Tibial nerve (tissue), 4 donors: Measurements from ENCODE around the gene CHI3L2. TPM values are rescaled to one million over a fixed set of nuclear protein-coding genes. Genes with fewer than 3 reads are reported as not detected.

ENCODE experiments used
- DNase-seq, 2 donors: peaks; one replicate each; pipeline ENCODE4 v3.0.0-alpha.2; 2019; ENCODE audit warnings: low spot score in 2 of 2
- H3K27ac ChIP-seq, 4 donors: fragments of 200-600 bp; sonication (generic) in 3 of 4; one replicate each; pipeline ENCODE4 v1.5.1; 2017 to 2019; ENCODE audit warnings: mild to moderate bottlenecking in 1 of 4
- H3K27me3 ChIP-seq, 2 donors: fragments of 200-600 bp; sonication (generic) in 1 of 2; one replicate each; pipeline versions ENCODE4 v1.5.1 to v1.6.0; 2017 to 2019
- H3K36me3 ChIP-seq, 3 donors: fragments of 200-600 bp; sonication (generic); one replicate each; pipeline ENCODE4 v1.5.1; 2018 to 2019
- H3K4me1 ChIP-seq, 4 donors: fragments of 200-600 bp; sonication (generic) in 3 of 4; one replicate each; pipeline ENCODE4 v1.5.1; 2017 to 2019
- H3K4me3 ChIP-seq, 4 donors: fragments of 200-600 bp; sonication (generic) in 3 of 4; one replicate each; pipeline ENCODE4 v1.5.1; 2017 to 2019; ENCODE audit warnings: mild to moderate bottlenecking in 1 of 4, moderate library complexity in 1 of 4
- H3K9me3 ChIP-seq, 4 donors: fragments of 200-600 bp; sonication (generic) in 3 of 4; one replicate each; pipeline ENCODE4 v1.5.1; 2017 to 2019
- EP300 ChIP-seq, 2 donors: sonication (generic); formaldehyde crosslinking; IDR thresholded peaks; one replicate each; pipeline ENCODE4 v1.6.1; 2017; ENCODE audit warnings: antibody characterized with exemption in 2 of 2, mild to moderate bottlenecking in 1 of 2
- POLR2A ChIP-seq, 2 donors: fragments of 450-650 bp; IDR thresholded peaks; one replicate each; pipeline ENCODE4 v1.6.1; 2017; ENCODE audit warnings: antibody characterized with exemption in 2 of 2, mild to moderate bottlenecking in 2 of 2, moderate library complexity in 2 of 2
- WGBS, 2 donors: methylation state at CpG; one replicate each; pipeline ENCODE4 v1.1.5; 2018; 5-methylcytosine and 5-hydroxymethylcytosine counted together
- total RNA-seq, 4 donors: library from RNA; depleted of rRNA; stranded (reverse); fragments of >200 nt; gene quantifications; one replicate each; pipeline ENCODE4 v1.1.0, GENCODE V29; 2016
- TF ChIP-seq, protein P1 (sequence below), 5 experiments: fragments of 200-600 bp in 3 of 5; fragments of 450-650 bp in 2 of 5; sonication (generic) in 3 of 5; IDR thresholded peaks; one replicate each; pipeline ENCODE4 v1.5.1; 2016 to 2019; ENCODE audit warnings: antibody characterized with exemption in 5 of 5, mild to moderate bottlenecking in 3 of 5, moderate library complexity in 2 of 5

Gene CHI3L2
- total RNA-seq, 4 donors from 2014 or later: 2.5 to 37.2 (median 6.1) TPM

DNA sequence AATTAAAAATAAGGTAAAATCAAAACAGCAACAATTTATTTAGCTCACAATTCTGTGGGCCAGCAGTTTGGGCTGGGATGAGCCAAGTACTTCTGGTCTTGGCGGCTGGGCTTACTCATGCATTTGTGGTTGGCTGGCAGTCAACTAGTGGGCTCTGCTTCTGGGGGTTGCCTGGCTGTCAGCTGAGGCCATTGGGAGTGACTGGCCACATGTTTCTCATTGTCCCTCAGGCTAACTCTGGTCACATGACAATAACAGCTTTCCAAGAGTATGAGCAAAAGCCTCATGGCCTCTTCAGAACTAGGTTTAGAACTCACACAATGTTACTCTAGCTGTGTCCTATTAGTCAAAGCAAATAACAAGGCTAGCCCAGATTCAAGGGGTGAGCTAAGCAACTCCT is 47.6 kb downstream of the CHI3L2 start:
- H3K27me3 ChIP-seq: peaks cover 0 to 21% of the 10 kb centered on the region in 2 donors
- H3K9me3 ChIP-seq: peaks cover 0 to 4% (median 0%) of the 10 kb centered on the region in 4 donors
- H3K27ac ChIP-seq: peak overlapping the region in 1 of 4 donors; percentile 49
- TF ChIP-seq EP300 (IDR thresholded peaks at IDR 0.05): peak in 1 of 2 donors; percentile 53
- TF ChIP-seq, protein P1, sequence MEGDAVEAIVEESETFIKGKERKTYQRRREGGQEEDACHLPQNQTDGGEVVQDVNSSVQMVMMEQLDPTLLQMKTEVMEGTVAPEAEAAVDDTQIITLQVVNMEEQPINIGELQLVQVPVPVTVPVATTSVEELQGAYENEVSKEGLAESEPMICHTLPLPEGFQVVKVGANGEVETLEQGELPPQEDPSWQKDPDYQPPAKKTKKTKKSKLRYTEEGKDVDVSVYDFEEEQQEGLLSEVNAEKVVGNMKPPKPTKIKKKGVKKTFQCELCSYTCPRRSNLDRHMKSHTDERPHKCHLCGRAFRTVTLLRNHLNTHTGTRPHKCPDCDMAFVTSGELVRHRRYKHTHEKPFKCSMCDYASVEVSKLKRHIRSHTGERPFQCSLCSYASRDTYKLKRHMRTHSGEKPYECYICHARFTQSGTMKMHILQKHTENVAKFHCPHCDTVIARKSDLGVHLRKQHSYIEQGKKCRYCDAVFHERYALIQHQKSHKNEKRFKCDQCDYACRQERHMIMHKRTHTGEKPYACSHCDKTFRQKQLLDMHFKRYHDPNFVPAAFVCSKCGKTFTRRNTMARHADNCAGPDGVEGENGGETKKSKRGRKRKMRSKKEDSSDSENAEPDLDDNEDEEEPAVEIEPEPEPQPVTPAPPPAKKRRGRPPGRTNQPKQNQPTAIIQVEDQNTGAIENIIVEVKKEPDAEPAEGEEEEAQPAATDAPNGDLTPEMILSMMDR (IDR thresholded peaks at IDR 0.05): no peak
- WGBS, 2 donors: 27 to 39% methylated on average over 1 of the region's 1 CpG
- peaks cover 0 to 9% (median 0%) of the 10 kb centered on the region in 4 donors for H3K4me1 ChIP-seq
- H3K4me3 ChIP-seq: no peak overlapping the region
- H3K36me3 ChIP-seq: no peaks in the 10 kb centered on the region
- DNase-seq: peak; percentile 25 to 56

DNA sequence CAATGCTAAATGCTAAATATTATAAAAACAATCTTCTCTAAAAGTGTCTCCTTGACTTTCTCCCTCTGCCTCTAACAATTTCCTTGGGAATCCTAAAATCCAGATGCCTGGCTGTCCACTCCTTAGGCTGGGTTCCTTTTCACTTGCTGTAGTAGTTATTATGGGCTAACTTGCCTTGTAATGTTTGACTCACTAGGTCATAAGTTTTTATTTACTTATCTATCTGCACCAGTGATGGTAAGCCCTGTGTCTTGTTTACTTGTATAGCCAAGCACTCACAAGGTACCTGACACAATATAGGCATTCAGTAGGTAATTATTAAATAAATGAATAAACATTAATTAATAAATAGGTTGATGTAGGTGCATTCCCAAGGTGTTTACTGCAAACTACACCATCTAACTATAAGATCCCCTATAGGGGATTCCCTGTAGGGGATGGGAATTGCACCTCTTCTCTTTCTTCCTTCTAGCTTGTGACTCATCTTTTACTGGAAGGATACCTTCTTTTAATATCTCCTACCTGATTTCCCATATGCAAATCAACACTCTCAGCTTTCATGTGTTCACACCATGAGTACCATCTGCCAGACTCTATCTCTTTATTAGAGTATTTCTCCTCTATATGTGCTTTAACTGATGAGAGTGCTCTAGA is 48.4 kb downstream of the CHI3L2 start:
- Histone ChIP-seq H3K27ac (no peak overlapping the region), H3K27me3 (peaks cover 0 to 12% of the 10 kb centered on the region in 2 donors), H3K36me3 (no peaks in the 10 kb centered on the region), H3K4me3 (no peak overlapping the region), H3K9me3 (peaks cover 0 to 4% (median 0%) of the 10 kb centered on the region in 4 donors), H3K4me1 (peaks cover 0 to 5% (median 0%) of the 10 kb centered on the region in 4 donors)
- DNase-seq: no peak
- TF ChIP-seq POLR2A (IDR thresholded peaks at IDR 0.05) (no peak), EP300 (IDR thresholded peaks at IDR 0.05) (no peak)
- TF ChIP-seq, protein P1 (IDR thresholded peaks at IDR 0.05): no peak

DNA sequence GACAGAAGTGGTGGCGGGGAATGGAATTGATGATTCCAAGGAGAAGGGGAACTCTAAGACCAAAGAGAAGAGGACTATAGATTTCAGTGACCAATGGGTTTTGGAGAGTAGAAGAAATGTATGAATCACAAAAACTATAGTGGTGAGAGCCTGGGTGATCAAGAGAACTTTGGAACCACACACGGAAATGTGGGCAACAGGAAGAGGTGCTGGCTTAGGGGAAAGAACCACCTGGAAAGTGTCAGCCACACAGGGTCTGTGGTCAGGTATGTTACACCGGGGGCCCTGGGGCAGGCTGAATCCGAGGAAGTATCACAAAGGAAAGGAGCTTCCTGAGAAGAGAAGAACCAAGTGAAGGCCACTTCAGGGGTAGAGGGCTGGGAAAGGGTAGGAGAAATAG is 51.6 kb downstream of the CHI3L2 start:
- no peak overlapping the region for H3K4me3 ChIP-seq
- no peaks in the 10 kb centered on the region for H3K4me1 ChIP-seq
- no peaks in the 10 kb centered on the region for H3K36me3 ChIP-seq
- H3K27ac ChIP-seq: no peak overlapping the region
- TF ChIP-seq, protein P1 (IDR thresholded peaks at IDR 0.05): no peak
- no peak for TF ChIP-seq POLR2A (IDR thresholded peaks at IDR 0.05)
- TF ChIP-seq EP300 (IDR thresholded peaks at IDR 0.05): no peak
- H3K27me3 ChIP-seq: no peaks in the 10 kb centered on the region
- no peak for DNase-seq
- WGBS, 2 donors: 80 to 88% methylated on average over 4 of the region's 4 CpGs
- peaks cover 0 to 4% (median 0%) of the 10 kb centered on the region in 4 donors for H3K9me3 ChIP-seq

DNA sequence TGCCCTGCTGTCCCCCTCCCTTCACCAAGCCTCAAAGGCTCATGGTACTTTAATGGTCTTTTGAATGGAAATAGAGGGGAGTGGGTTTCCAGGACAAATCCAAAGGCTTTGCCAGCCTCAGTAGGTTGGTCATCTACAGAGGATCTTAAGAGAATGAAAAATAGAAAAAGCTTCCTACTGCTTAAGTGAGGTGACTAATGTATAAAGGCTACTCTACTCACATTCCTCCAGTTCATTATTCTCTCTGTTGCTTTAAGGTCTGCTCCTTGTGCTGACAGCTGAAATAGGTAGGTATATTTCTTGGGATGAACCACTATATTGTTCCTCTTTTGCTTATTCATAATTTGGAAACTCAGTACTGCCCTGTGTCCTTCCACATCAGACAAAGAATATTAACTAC is 52.8 kb downstream of the CHI3L2 start:
- no peaks in the 10 kb centered on the region for H3K4me1 ChIP-seq
- DNase-seq: no peak
- H3K27me3 ChIP-seq: no peaks in the 10 kb centered on the region
- H3K4me3 ChIP-seq: no peak overlapping the region
- no peak overlapping the region for H3K27ac ChIP-seq
- peaks cover 0 to 4% (median 0%) of the 10 kb centered on the region in 4 donors for H3K9me3 ChIP-seq
- no peaks in the 10 kb centered on the region for H3K36me3 ChIP-seq
- TF ChIP-seq POLR2A (IDR thresholded peaks at IDR 0.05) (no peak), EP300 (IDR thresholded peaks at IDR 0.05) (no peak)
- TF ChIP-seq, protein P1 (IDR thresholded peaks at IDR 0.05): no peak

DNA sequence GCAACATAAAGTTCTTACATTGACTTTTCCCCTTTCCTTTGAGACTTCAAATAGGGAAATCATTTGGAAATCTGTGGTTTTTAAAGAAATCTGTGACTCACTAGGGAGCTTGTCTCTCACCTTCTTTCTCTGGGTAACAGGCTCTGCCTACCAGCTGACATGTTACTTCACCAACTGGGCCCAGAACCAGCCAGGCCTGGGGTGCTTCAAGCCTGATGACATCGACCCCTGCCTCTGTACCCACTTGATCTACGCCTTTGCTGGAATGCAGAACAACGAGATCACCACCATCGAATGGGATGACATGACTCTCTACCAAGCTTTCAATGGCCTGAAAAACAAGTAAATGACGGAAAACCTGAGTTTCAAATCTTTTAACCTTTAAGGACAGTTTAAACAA is 53.9 kb downstream of the CHI3L2 start:
- no peaks in the 10 kb centered on the region for H3K4me1 ChIP-seq
- no peaks in the 10 kb centered on the region for H3K36me3 ChIP-seq
- H3K4me3 ChIP-seq: no peak overlapping the region
- TF ChIP-seq, protein P1 (IDR thresholded peaks at IDR 0.05): no peak
- TF ChIP-seq POLR2A (IDR thresholded peaks at IDR 0.05): no peak
- TF ChIP-seq EP300 (IDR thresholded peaks at IDR 0.05): no peak
- no peaks in the 10 kb centered on the region for H3K27me3 ChIP-seq
- no peak for DNase-seq
- peaks cover 0 to 4% (median 0%) of the 10 kb centered on the region in 4 donors for H3K9me3 ChIP-seq
- 81 to 87% methylated on average over 5 of the region's 5 CpGs for WGBS, 2 donors
- H3K27ac ChIP-seq: no peak overlapping the region
